LHCN-M2 (cell line): ENCODE data around the gene PRR23E. TPM values are rescaled to one million over a fixed set of nuclear protein-coding genes. Genes with fewer than 3 reads are reported as not detected.

Source experiments
- DNase-seq: peaks from one replicate; pipeline ENCODE4 v3.0.0-alpha.2; 2012; ENCODE audit warnings: low read depth
- total RNA-seq: library from RNA; depleted of rRNA; stranded (reverse); fragments of >200 nt; gene quantifications from 2 replicates; pipeline ENCODE4 v1.2.3, GENCODE V29; 2014

Gene PRR23E
- total RNA-seq, 1 experiment from 2014 or later = not detected

- no peak for DNase-seq
Observed at GRCh38 chr3:127164615-127165014, 28.3 kb upstream of the PRR23E start.

- DNase-seq = no peak
Observed at GRCh38 chr3:127165036-127165435, 27.9 kb upstream of the PRR23E start.

GRCh38 chr3:127165694-127166485 is 27.0 kb upstream of the PRR23E start:
- no peak for DNase-seq

GRCh38 chr3:127166501-127167065 is 26.3 kb upstream of the PRR23E start:
- DNase-seq = no peak

- no peak for DNase-seq
Observed at GRCh38 chr3:127167315-127168043, 25.5 kb upstream of the PRR23E start.

GRCh38 chr3:127168271-127168670 is 24.7 kb upstream of the PRR23E start:
- DNase-seq = no peak

GRCh38 chr3:127170814-127171213 is 22.1 kb upstream of the PRR23E start:
- DNase-seq = peak; percentile 17

- no peak for DNase-seq
Observed at GRCh38 chr3:127171320-127171719, 21.6 kb upstream of the PRR23E start.

- no peak for DNase-seq
Observed at GRCh38 chr3:127171721-127172120, 21.2 kb upstream of the PRR23E start.

- no peak for DNase-seq
Observed at GRCh38 chr3:127172211-127172610, 20.7 kb upstream of the PRR23E start.

- DNase-seq = peak; percentile 26
Observed at GRCh38 chr3:127172781-127173515, 20.0 kb upstream of the PRR23E start.

GRCh38 chr3:127173516-127174166 is 19.3 kb upstream of the PRR23E start:
- DNase-seq = no peak

- DNase-seq = no peak
Observed at GRCh38 chr3:127174284-127174683, 18.6 kb upstream of the PRR23E start.

- no peak for DNase-seq
Observed at GRCh38 chr3:127174715-127175140, 18.2 kb upstream of the PRR23E start.

GRCh38 chr3:127175272-127175671 is 17.7 kb upstream of the PRR23E start:
- no peak for DNase-seq

- DNase-seq = peak; percentile 4
Observed at GRCh38 chr3:127177226-127177625, 15.7 kb upstream of the PRR23E start.

GRCh38 chr3:127180859-127181258 is 12.1 kb upstream of the PRR23E start:
- DNase-seq = no peak

GRCh38 chr3:127182431-127182830 is 10.5 kb upstream of the PRR23E start:
- DNase-seq = no peak

- no peak for DNase-seq
Observed at GRCh38 chr3:127182848-127183714, 9.8 kb upstream of the PRR23E start.
